Spleen (tissue), 11 donors: ENCODE measurements around the gene RPRD1B. TPM values are rescaled to one million over a fixed set of nuclear protein-coding genes. Genes with fewer than 3 reads are reported as not detected.

Experiments
- DNase-seq: peaks from one replicate; pipeline ENCODE4 v3.0.0-alpha.2; 2020
- H3K27ac ChIP-seq, 8 donors: fragments of 200-600 bp; sonication (generic) in 7 of 8; 1 replicate in 4 of 8; 2 replicates in 4 of 8; pipeline versions ENCODE4 v1.5.0 to v1.8.0; 2016 to 2021; ENCODE audit warnings: inconsistent platforms in 4 of 8, mild to moderate bottlenecking in 4 of 8, moderate library complexity in 1 of 8
- H3K27me3 ChIP-seq, 7 donors: fragments of 200-600 bp; sonication (generic) in 6 of 7; replicated peaks in 1 of 7; 1 replicate in 4 of 7; 2 replicates in 3 of 7; pipeline versions ENCODE4 v1.5.0 to v1.8.0; 2016 to 2021; ENCODE audit warnings: inconsistent platforms in 3 of 7, mild to moderate bottlenecking in 1 of 7
- H3K36me3 ChIP-seq, 6 donors: fragments of 200-600 bp; sonication (generic) in 5 of 6; 1 replicate in 4 of 6; 2 replicates in 2 of 6; pipeline versions ENCODE4 v1.5.0 to v1.8.0; 2016 to 2021; ENCODE audit warnings: inconsistent platforms in 2 of 6
- H3K4me1 ChIP-seq, 6 donors: fragments of 200-600 bp; sonication (generic) in 5 of 6; 1 replicate in 3 of 6; 2 replicates in 3 of 6; pipeline versions ENCODE4 v1.5.0 to v1.8.0; 2016 to 2021; ENCODE audit warnings: inconsistent platforms in 3 of 6
- H3K4me3 ChIP-seq, 8 donors: fragments of 200-600 bp; sonication (generic) in 7 of 8; 1 replicate in 4 of 8; 2 replicates in 4 of 8; pipeline versions ENCODE4 v1.5.0 to v1.8.0; 2016 to 2021; ENCODE audit warnings: inconsistent platforms in 4 of 8, mild to moderate bottlenecking in 4 of 8, moderate library complexity in 2 of 8
- H3K9me3 ChIP-seq, 8 donors: fragments of 200-600 bp; sonication (generic) in 7 of 8; 1 replicate in 4 of 8; 2 replicates in 4 of 8; pipeline versions ENCODE4 v1.5.0 to v1.8.0; 2016 to 2021; ENCODE audit warnings: inconsistent platforms in 4 of 8
- CTCF ChIP-seq, 11 experiments: fragments of 200-600 bp in 7 of 11; fragments of 450-650 bp in 4 of 11; sonication (generic) in 4 of 11; IDR thresholded peaks in 8 of 11; conservative IDR thresholded peaks in 3 of 11; 1 replicate in 7 of 11; 2 replicates in 4 of 11; pipeline versions ENCODE4 v1.4.0 to v1.8.0; 2016 to 2021; ENCODE audit warnings: antibody characterized with exemption in 11 of 11, inconsistent platforms in 4 of 11, mild to moderate bottlenecking in 1 of 11
- POLR2A ChIP-seq, 3 donors: fragments of 450-650 bp; IDR thresholded peaks; one replicate each; pipeline ENCODE4 v1.5.1; 2017; ENCODE audit warnings: antibody characterized with exemption in 3 of 3, mild to moderate bottlenecking in 1 of 3
- POLR2AphosphoS5 ChIP-seq, 3 donors: sonication (generic); formaldehyde crosslinking; IDR thresholded peaks; one replicate each; pipeline ENCODE4 v1.5.1; 2017; ENCODE audit warnings: antibody characterized with exemption in 3 of 3
- WGBS, 5 donors: extraction: QIAGEN DNeasy Blood & Tissue Kit in 3 of 5; methylation state at CpG; one replicate each; pipeline versions ENCODE4 v1.1.5 to v1.1.7; 2013 to 2018; 5-methylcytosine and 5-hydroxymethylcytosine counted together
- intact Hi-C: fragments of 100-400 bp; cut with DNase I; formaldehyde crosslinking; loops from one replicate; pipeline ENCODE4 v1.15.0; 2023; ENCODE audit warnings: low total_unique reads
- polyA plus RNA-seq, 3 donors: library from polyadenylated mRNA; stranded (reverse); fragments of 200-250 nt; gene quantifications; one replicate each; pipeline ENCODE4 v1.2.1, GENCODE V29; 2013
- total RNA-seq, 7 donors: library from RNA; depleted of rRNA in 3 of 7; stranded (reverse); fragments of >200 nt in 3 of 7; fragmentation: NEBNext Ultra II Directional in 4 of 7; extraction: Animal tissue kit (Norgen Biotek cat#: 25700) in 4 of 7; gene quantifications; one replicate each; pipeline versions ENCODE4 v1.1.0 to v1.2.1, GENCODE V29; 2016 to 2021
- donor health status: healthy with polysubstance abuse.
- donor health status: DM: no; HTN: no; CAD: no; lungs with moderate emphysema.
- donor health status: DM: no; HTN: no; CAD: no.
- donor health status: Bipolar disorder and iron deficiency.
- donor health status: healthy.
- donor health status: DM: no; HTN: no; CAD: no.
- donor health status: DM: yes; HTN: yes; CAD: no.

RPRD1B gene
- total and polyA plus RNA-seq, 10 donors = 7.1 to 42.0 (median 31.2) TPM

DNA sequence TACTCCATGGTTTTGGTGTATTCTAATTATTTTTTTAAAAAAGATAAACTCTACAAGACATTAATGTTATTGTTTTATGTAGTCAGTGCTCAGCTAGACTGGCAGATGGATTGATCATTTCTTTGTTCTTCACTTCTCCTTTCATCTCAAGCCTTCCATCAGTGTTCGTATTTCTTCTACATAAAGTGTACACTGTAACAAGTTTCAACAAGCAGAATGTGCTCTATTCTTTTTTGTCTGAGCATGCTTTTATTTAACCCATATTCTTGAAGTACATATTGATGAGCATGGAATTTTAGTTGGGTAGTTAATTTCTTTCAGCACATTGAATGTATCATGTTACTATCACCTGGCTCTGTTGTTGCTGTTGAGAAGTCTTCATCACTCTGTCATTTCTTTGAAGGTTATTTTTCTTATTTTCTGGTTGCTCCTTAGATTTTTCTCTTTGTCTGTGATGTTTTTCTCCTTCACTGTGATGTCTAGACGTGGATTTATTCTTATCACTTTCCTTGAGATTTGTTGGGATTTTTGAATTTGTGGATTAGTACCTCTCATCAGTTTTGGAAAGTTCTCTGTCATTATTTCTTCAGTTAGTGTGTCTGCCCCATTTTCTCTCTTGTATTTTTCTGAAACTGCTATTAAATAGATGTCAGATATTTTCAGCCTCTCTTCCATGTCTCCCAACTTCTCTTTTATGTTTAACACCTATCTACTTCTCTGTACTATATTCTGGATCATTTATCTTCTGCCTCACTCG lies 83.0 kb downstream of the RPRD1B start:
- Histone ChIP-seq H3K9me3 (no peaks in the 10 kb centered on the region), H3K27ac (no peak overlapping the region), H3K4me3 (no peak overlapping the region), H3K36me3 (no peaks in the 10 kb centered on the region), H3K4me1 (peaks cover 0 to 15% (median 4%) of the 10 kb centered on the region in 6 donors), H3K27me3 (no peaks in the 10 kb centered on the region)
- TF ChIP-seq POLR2A (IDR thresholded peaks at IDR 0.05) = no peak
- no peak for TF ChIP-seq CTCF (IDR thresholded peaks at IDR 0.05 in 8 of 11, conservative IDR thresholded peaks at IDR 0.05 in 3 of 11)
- WGBS, 5 donors = 59 to 77% (median 62%) methylated on average over 3 of the region's 3 CpGs
- intact Hi-C loops = no loop called here
- DNase-seq = no peak

GRCh38 chr20:38117205-38117604 lies 83.7 kb downstream of the RPRD1B start:
- no peak for DNase-seq
- 82 to 90% (median 85%) methylated on average over 2 of the region's 2 CpGs for WGBS, 5 donors
- H3K27me3 ChIP-seq = no peaks in the 10 kb centered on the region
- TF ChIP-seq CTCF (IDR thresholded peaks at IDR 0.05 in 8 of 11, conservative IDR thresholded peaks at IDR 0.05 in 3 of 11) (no peak), POLR2AphosphoS5 (IDR thresholded peaks at IDR 0.05) (no peak), POLR2A (IDR thresholded peaks at IDR 0.05) (no peak)
- no peaks in the 10 kb centered on the region for H3K9me3 ChIP-seq
- no peaks in the 10 kb centered on the region for H3K36me3 ChIP-seq
- intact Hi-C loops = no loop called here
- no peak overlapping the region for H3K27ac ChIP-seq
- no peak overlapping the region for H3K4me3 ChIP-seq
- peaks cover 0 to 13% (median 4%) of the 10 kb centered on the region in 6 donors for H3K4me1 ChIP-seq

GRCh38 chr20:38117635-38118034 lies 84.1 kb downstream of the RPRD1B start:
- H3K4me1 ChIP-seq = peaks cover 0 to 15% (median 5%) of the 10 kb centered on the region in 6 donors
- 85 to 89% (median 86%) methylated on average over 3 of the region's 3 CpGs for WGBS, 5 donors
- H3K27ac ChIP-seq = no peak overlapping the region
- no peak for TF ChIP-seq CTCF (IDR thresholded peaks at IDR 0.05 in 8 of 11, conservative IDR thresholded peaks at IDR 0.05 in 3 of 11)
- TF ChIP-seq POLR2AphosphoS5 (IDR thresholded peaks at IDR 0.05) = no peak
- no peak for TF ChIP-seq POLR2A (IDR thresholded peaks at IDR 0.05)
- no peaks in the 10 kb centered on the region for H3K9me3 ChIP-seq
- no peaks in the 10 kb centered on the region for H3K27me3 ChIP-seq
- no peak overlapping the region for H3K4me3 ChIP-seq
- no peaks in the 10 kb centered on the region for H3K36me3 ChIP-seq
- DNase-seq = no peak
- intact Hi-C loops = no loop called here

DNA sequence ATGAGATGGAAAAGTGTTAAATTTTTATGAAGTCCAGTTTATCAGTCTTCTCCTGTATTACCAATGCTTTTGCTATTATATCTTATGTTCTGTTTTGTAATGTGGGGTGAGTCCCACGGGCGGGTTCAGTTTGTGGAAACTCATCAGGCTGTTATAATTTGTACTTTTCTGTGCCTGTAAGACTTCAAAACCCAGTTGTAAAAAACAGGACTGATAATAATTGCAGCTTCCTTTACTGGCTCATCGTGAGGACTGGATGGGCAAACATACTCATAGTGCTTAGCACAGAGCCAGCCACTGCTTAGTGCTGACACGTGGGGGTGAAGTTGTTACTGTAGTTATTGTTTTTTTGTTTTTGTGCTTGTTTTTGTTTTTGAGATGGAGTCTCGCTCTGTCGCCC lies 85.9 kb downstream of the RPRD1B start:
- TF ChIP-seq POLR2A (IDR thresholded peaks at IDR 0.05) (no peak), POLR2AphosphoS5 (IDR thresholded peaks at IDR 0.05) (no peak), CTCF (IDR thresholded peaks at IDR 0.05 in 8 of 11, conservative IDR thresholded peaks at IDR 0.05 in 3 of 11) (no peak)
- Histone ChIP-seq H3K36me3 (no peaks in the 10 kb centered on the region), H3K4me1 (peaks cover 0 to 9% (median 3%) of the 10 kb centered on the region in 6 donors), H3K27me3 (no peaks in the 10 kb centered on the region), H3K9me3 (no peaks in the 10 kb centered on the region), H3K4me3 (no peak overlapping the region), H3K27ac (no peak overlapping the region)
- 86 to 92% (median 87%) methylated on average over 6 of the region's 6 CpGs for WGBS, 5 donors
- intact Hi-C loops = no loop called here
- DNase-seq = no peak
